AG09309 (cell line): ENCODE measurements around the gene MYDGF.

Source experiments
- DNase-seq: peaks from one replicate; pipeline ENCODE4 v3.0.0-alpha.2; 2010; ENCODE audit warnings: low read depth
- H3K4me3 ChIP-seq: 2 replicates; pipeline ENCODE4 v1.5.1; 2011; ENCODE audit warnings: mild to moderate bottlenecking, low read depth, low read length, moderate library complexity; ENCODE audit not compliant: control insufficient read depth
- TF ChIP-seq, protein P1 (sequence below): IDR thresholded peaks from 2 replicates; pipeline ENCODE4 v1.5.1; 2011; ENCODE audit warnings: mild to moderate bottlenecking, low read depth, low read length, inconsistent platforms; ENCODE audit not compliant: insufficient read depth, control insufficient read depth; ENCODE audit errors: missing control alignments

MYDGF gene

DNA sequence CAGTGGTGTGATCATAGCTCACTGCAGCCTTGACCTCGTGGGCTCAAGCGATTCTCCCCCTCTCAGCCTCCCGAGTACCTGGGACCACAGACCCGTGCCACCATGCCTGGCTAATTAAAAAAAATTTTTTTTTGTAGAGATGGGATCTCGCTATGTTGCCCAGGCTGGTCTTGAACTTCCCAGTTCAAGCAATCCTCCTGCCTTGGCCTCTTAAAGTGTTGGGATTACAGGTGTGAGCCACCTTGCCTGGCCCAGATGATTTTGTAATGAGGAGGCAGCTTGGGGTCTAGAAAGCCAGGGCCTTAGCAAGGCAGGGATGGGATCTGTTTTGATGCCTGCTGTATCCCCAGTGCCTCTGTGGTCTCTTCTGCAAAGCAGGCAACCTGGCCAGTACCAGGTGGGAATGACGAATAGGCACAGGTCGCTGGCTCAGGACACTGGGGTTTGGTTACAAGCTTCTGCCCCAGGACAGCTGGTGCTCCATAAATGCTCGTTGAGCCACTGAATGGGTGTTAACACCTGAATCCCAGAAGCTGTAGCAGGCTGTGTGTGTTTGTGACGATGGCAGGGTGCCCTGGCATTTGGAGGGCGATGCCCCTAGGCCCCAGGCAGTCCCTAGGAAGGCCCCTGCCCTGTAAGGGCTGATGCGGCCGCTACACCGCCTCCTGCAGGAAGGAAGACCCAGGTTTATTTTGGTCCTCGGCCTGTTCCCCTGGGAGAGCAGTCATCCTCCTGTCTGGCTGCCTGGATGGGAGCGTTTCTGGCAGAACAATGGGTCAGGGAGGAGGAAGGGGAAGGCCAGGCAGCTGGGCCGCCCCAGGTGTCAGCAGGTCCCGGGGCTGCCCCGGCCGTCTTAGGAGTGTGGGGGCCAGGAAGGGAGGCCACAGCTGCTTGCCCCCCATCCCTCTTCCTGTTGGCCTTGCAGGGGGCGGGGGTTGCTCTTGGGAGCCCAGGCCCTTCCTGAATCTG, 22.2 kb downstream of the MYDGF start:
- TF ChIP-seq, protein P1, sequence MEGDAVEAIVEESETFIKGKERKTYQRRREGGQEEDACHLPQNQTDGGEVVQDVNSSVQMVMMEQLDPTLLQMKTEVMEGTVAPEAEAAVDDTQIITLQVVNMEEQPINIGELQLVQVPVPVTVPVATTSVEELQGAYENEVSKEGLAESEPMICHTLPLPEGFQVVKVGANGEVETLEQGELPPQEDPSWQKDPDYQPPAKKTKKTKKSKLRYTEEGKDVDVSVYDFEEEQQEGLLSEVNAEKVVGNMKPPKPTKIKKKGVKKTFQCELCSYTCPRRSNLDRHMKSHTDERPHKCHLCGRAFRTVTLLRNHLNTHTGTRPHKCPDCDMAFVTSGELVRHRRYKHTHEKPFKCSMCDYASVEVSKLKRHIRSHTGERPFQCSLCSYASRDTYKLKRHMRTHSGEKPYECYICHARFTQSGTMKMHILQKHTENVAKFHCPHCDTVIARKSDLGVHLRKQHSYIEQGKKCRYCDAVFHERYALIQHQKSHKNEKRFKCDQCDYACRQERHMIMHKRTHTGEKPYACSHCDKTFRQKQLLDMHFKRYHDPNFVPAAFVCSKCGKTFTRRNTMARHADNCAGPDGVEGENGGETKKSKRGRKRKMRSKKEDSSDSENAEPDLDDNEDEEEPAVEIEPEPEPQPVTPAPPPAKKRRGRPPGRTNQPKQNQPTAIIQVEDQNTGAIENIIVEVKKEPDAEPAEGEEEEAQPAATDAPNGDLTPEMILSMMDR, result no peak
- no peak for DNase-seq
- H3K4me3 ChIP-seq, result no peak overlapping the region

DNA sequence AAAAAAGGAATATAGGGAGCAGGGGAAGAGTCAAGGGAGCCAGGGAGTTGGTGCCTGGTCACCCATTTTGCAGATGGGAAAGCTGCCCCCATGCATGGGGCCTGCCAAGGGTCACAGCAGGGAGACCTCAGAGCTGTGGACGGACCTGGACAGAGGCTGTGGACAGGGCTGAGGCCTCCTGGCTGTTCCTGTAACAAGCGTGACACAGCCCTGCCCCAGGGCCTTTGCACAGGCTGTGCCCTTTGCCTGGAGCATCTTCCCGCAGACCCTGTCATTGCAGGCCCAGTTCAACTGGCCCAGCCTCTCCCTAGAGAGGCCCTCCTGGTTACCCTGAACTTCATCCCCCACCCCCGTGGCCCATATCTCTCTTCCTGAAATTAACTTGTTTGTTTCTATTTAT, 24.4 kb downstream of the MYDGF start:
- no peak for DNase-seq
- TF ChIP-seq, protein P1, result no peak
- no peak overlapping the region for H3K4me3 ChIP-seq

DNA sequence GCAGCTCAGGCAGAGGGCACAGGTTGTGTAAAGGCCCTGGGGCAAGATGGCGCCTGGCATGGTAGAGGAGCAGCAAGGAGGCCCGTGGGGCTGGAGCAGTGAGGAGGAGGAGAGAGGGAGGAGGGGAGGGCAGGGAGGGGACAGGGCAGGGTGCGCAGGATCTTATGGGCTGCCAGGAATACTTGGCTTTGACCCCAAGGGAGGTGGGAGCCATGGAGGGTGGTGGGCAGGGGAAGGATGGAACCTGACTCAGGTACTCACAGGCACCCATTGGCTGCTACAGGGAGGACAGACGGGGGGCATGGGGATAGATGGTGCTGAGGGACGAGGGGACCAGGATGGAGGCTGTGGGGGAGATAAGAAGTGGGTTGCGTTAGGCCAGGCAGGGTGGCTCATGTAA, 27.5 kb downstream of the MYDGF start:
- TF ChIP-seq, protein P1, result no peak
- H3K4me3 ChIP-seq, result no peak overlapping the region
- DNase-seq, result no peak

DNA sequence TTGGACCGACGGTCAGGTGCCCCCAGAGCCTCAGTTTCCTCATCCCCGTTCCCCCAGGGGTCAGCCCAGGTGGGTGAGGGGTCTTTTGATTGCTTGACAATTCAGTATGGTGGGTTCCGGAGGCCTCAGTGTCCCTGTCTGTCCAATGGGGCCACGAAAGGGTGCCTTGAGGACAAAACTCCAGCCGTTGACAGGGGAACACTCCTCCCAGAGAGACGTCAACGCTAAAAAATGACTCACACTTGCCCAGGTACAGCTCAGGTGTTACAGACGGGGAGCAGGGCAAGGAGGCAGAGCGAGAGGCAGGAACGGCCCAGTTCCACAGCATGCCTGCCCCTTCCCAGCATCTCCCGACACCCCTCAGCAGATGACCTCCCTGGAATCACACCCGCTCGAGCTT, 29.0 kb downstream of the MYDGF start:
- no peak overlapping the region for H3K4me3 ChIP-seq
- no peak for DNase-seq
- TF ChIP-seq, protein P1, result no peak

DNA sequence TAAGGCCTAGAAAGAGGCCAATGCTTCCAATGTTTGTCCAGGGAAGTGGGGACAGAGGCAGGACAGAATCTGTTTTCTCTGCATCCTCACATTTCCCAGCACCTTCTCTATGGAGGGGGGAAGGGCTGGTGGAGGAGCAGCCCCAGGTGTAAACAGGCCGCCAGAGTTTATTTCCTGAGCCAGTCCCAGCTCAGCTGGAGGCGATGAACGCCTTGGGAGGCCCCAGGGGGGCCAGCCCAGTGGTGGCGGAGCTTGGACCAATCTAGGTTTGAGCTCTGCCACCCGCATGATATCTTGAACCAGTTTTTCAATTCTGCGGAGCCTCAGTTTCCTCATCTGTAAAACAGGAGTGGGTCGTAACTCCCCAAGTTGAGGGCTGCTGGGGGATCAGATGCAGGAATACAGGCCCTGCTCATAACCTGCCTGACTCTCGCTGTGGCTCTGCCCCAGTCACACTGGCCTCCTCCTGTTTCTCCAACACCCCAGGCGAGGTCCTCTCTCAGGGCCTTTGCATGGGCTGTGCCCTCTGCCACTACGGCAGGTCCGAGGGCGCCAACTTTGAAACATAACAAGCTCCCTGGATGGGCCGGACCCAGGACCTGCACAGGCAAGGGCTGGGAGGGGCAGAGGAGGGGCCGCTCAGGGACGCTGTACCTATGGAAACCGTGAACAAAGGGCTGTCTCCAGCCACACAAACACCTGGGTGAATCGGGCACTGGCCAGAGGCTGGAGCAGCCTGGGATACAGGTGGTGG, 29.7 kb downstream of the MYDGF start:
- peak overlapping the region; percentile 68 for H3K4me3 ChIP-seq

More for the DNA sequence above, 29.7 kb downstream of the MYDGF start:
- TF ChIP-seq, protein P1, result no peak
- DNase-seq, result no peak
